GM12878 (cell line): ENCODE measurements around the gene NR6A1. TPM values are rescaled to one million over a fixed set of nuclear protein-coding genes. Genes with fewer than 3 reads are reported as not detected.

Experiments
- ATAC-seq: fragments of 200-7000 bp; cut with Tn5 transposase; 3 replicates; pipeline ENCODE4 v1.9.1; 2020; ENCODE audit warnings: mild to moderate bottlenecking, moderate library complexity
- BruUV-seq: library from RNA; stranded (reverse); fragments of 400-500 nt; replicated peaks from 2 replicates; lab custom pipeline; 2021; lab: Mats Ljungman, UMichigan
- CTCF ChIA-PET: fragments of 300-600 bp; sonication (Branson Sonifier 250); formaldehyde crosslinking; extraction: SDS; loops from one replicate; lab custom pipeline; 2021; ENCODE audit warnings: inconsistent platforms; lab: Yijun Ruan, JAX
- POLR2A ChIA-PET: fragments of 350-600 bp; formaldehyde crosslinking; extraction: SDS; loops from one replicate; lab custom pipeline; 2021; ENCODE audit warnings: inconsistent platforms; lab: Charles Lee
- RAD21 ChIA-PET: fragments of 300-600 bp; sonication (Branson Sonifier 250); formaldehyde crosslinking; loops from one replicate; lab custom pipeline; 2023; ENCODE audit warnings: antibody characterized with exemption; ENCODE audit not compliant: unreplicated experiment; lab: Charles Lee
- SMC1A ChIA-PET: fragments of 300-600 bp; sonication (Branson Sonifier 250); formaldehyde crosslinking; loops from one replicate; lab custom pipeline; 2023; ENCODE audit not compliant: unreplicated experiment, uncharacterized antibody; lab: Charles Lee
- DNase-seq: peaks from one replicate; pipeline ENCODE4 v3.0.0-alpha.2; 2011; ENCODE audit warnings: low read depth, low spot score
- FAIRE-seq: peaks from 3 replicates; lab custom pipeline; 2011; peaks lifted over from hg19 to GRCh38; lab: Jason Lieb, UNC
- H2AFZ ChIP-seq: 2 replicates; pipeline ENCODE4 v1.6.0; 2011; ENCODE audit warnings: low read depth, low read length, control low read depth; ENCODE audit not compliant: control insufficient read depth
- H3K27ac ChIP-seq: 2 replicates; pipeline ENCODE4 v1.5.1; 2011; ENCODE audit warnings: control low read depth; ENCODE audit not compliant: control insufficient read depth, insufficient read depth
- H3K27me3 ChIP-seq, 2 experiments: replicated peaks in 1 of 2; 2 replicates each; pipeline versions ENCODE4 v1.6.0 to v1.6.1; 2011; ENCODE audit warnings: low read length in 1 of 2; ENCODE audit not compliant: control insufficient read depth in 2 of 2, insufficient read depth in 2 of 2
- H3K36me3 ChIP-seq, 2 experiments: 2 replicates each; pipeline ENCODE4 v1.5.1; 2011; ENCODE audit warnings: low read length in 1 of 2; ENCODE audit not compliant: control insufficient read depth in 2 of 2, insufficient read depth in 2 of 2
- H3K4me1 ChIP-seq: 2 replicates; pipeline ENCODE4 v1.6.1; 2011; ENCODE audit warnings: mild to moderate bottlenecking, low read length, moderate library complexity, mixed read lengths; ENCODE audit not compliant: control insufficient read depth, insufficient read depth
- H3K4me2 ChIP-seq: 2 replicates; pipeline ENCODE4 v1.6.0; 2011; ENCODE audit warnings: control low read depth; ENCODE audit not compliant: control insufficient read depth, insufficient read depth
- H3K4me3 ChIP-seq: fragments of 200-600 bp; sonication (generic); 2 replicates; pipeline ENCODE4 v1.5.1; 2016
- H3K79me2 ChIP-seq: 2 replicates; pipeline ENCODE4 v1.6.0; 2011; ENCODE audit warnings: low read length; ENCODE audit not compliant: control insufficient read depth, insufficient read depth
- H3K9ac ChIP-seq: 2 replicates; pipeline ENCODE4 v1.8.0; 2011; ENCODE audit warnings: low read length, control low read depth, mixed read lengths; ENCODE audit not compliant: control insufficient read depth, insufficient read depth
- H3K9me3 ChIP-seq: replicated peaks from 3 replicates; pipeline ENCODE4 v1.5.1; 2011; ENCODE audit warnings: mild to moderate bottlenecking, low read length; ENCODE audit not compliant: control insufficient read depth, insufficient read depth
- H4K20me1 ChIP-seq: 2 replicates; pipeline ENCODE4 v1.6.0; 2011; ENCODE audit not compliant: control insufficient read depth, insufficient read depth
- ATF3 ChIP-seq: IDR thresholded peaks from 2 replicates; pipeline ENCODE4 v1.6.1; 2011; ENCODE audit warnings: low read depth, mild to moderate bottlenecking, low read length, moderate library complexity, borderline replicate concordance; ENCODE audit errors: extremely low read depth
- CBX5 ChIP-seq: sonication (generic); IDR thresholded peaks from 2 replicates; pipeline ENCODE4 v1.6.1; 2016; ENCODE audit warnings: low read depth, moderate library complexity, mild to moderate bottlenecking, inconsistent platforms
- CEBPZ ChIP-seq: fragments of 150-350 bp; IDR thresholded peaks from 2 replicates; pipeline ENCODE4 v1.6.1; 2016; ENCODE audit warnings: low read depth, low read length
- HCFC1 ChIP-seq: fragments of 150-350 bp; IDR thresholded peaks from 2 replicates; pipeline ENCODE4 v1.6.1; 2014; ENCODE audit warnings: low read length
- HDAC6 ChIP-seq: fragments of 200-600 bp; sonication (generic); IDR thresholded peaks from one replicate; pipeline ENCODE4 v1.8.0; 2017; ENCODE audit warnings: antibody characterized with exemption; ENCODE audit not compliant: unreplicated experiment
- LARP7 ChIP-seq: fragments of 450-650 bp; IDR thresholded peaks from 2 replicates; pipeline ENCODE4 v1.6.1; 2017; ENCODE audit warnings: mild to moderate bottlenecking
- NFYB ChIP-seq: IDR thresholded peaks from 2 replicates; pipeline ENCODE4 v1.6.1; 2011; ENCODE audit warnings: low read depth, mild to moderate bottlenecking, low read length, improper control_type of control experiment, moderate library complexity; ENCODE audit not compliant: insufficient read depth
- RB1 ChIP-seq: fragments of 450-650 bp; formaldehyde crosslinking; IDR thresholded peaks from 2 replicates; pipeline ENCODE4 v1.6.1; 2017; ENCODE audit warnings: mild to moderate bottlenecking, borderline replicate concordance
- RELB ChIP-seq: fragments of 450-650 bp; IDR thresholded peaks from 2 replicates; pipeline ENCODE4 v1.6.1; 2017; ENCODE audit warnings: low read depth, mild to moderate bottlenecking, moderate library complexity
- SKIL ChIP-seq: fragments of 450-650 bp; IDR thresholded peaks from 2 replicates; pipeline ENCODE4 v1.6.1; 2017; ENCODE audit warnings: mild to moderate bottlenecking, low read depth, inconsistent platforms; ENCODE audit not compliant: poor library complexity, severe bottlenecking
- TCF12 ChIP-seq: IDR thresholded peaks from 2 replicates; pipeline ENCODE4 v1.6.1; 2011; ENCODE audit warnings: low read depth, mild to moderate bottlenecking, low read length
- USF1 ChIP-seq: IDR thresholded peaks from 2 replicates; pipeline ENCODE4 v1.6.1; 2011; ENCODE audit warnings: borderline replicate concordance, low read depth, mild to moderate bottlenecking, moderate library complexity, mixed read lengths, low read length; ENCODE audit not compliant: insufficient read depth; ENCODE audit errors: extremely low read length
- WRNIP1 ChIP-seq: IDR thresholded peaks from 2 replicates; pipeline ENCODE4 v1.6.1; 2011; ENCODE audit warnings: low read depth, low read length, improper control_type of control experiment, borderline replicate concordance
- ZNF274 ChIP-seq: IDR thresholded peaks from one replicate; pipeline ENCODE4 v1.8.0; 2011; ENCODE audit not compliant: insufficient read length, insufficient read depth
- ZSCAN29 ChIP-seq: fragments of 450-650 bp; IDR thresholded peaks from 2 replicates; pipeline ENCODE4 v1.6.1; 2017; ENCODE audit warnings: mild to moderate bottlenecking, moderate library complexity
- WGBS: methylation state at CpG from one replicate; pipeline ENCODE4 v1.1.6; 2016; ENCODE audit warnings: low lambda C conversion rate; ENCODE audit not compliant: insufficient replicate concordance, insufficient coverage; ENCODE audit errors: missing lambda C conversion rate; 5-methylcytosine and 5-hydroxymethylcytosine counted together
- in situ Hi-C: fragments of 300-500 bp; cut with MboI; formaldehyde crosslinking; loops from 9 replicates; pipeline ENCODE4 v1.14.3; 2018; ENCODE audit warnings: mixed read lengths
- intact Hi-C: fragments of 100-400 bp; cut with micrococcal nuclease; formaldehyde crosslinking; loops from one replicate; pipeline ENCODE4 v1.14.2; 2022; ENCODE audit not compliant: unreplicated experiment
- polyA plus RNA-seq, 11 experiments: library from polyadenylated mRNA; depleted of rRNA in 4 of 11; unstranded in 6 of 11; stranded (reverse) in 5 of 11; fragments of >200 nt; fragmentation: Nextera tagmentation in 4 of 11; fragmentation: Illumina TruSeq in 1 of 11; extraction: Ambion mirVana in 4 of 11; extraction: Trizol in 1 of 11; gene quantifications; 1 replicate in 1 of 11; 2 replicates in 10 of 11; pipeline versions ENCODE4 v1.2.1 to v1.2.3, GENCODE V29; 2011 to 2016; ENCODE audit warnings: inconsistent platforms in 2 of 11, missing spikeins in 2 of 11, low read depth in 1 of 11
- total RNA-seq, 4 experiments: library from RNA; depleted of rRNA in 3 of 4; stranded (reverse); fragments of >200 nt in 3 of 4; fragmentation: Illumina TruSeq in 1 of 4; extraction: Trizol in 1 of 4; gene quantifications; 2 replicates each; pipeline versions ENCODE4 v1.2.1 to v1.2.3, GENCODE V29; 2013 to 2021

NR6A1 gene
- total and polyA plus RNA-seq, 10 of the 15 experiments (the other 5 are each of a cell fraction or from before 2014, with no cell fraction given): 1.2 to 9.2 (median 4.6) TPM

GRCh38 chr9:124590889-124591641, 180.0 kb downstream of the NR6A1 start:
- intact Hi-C loops: no loop called here
- DNase-seq (no peak), FAIRE-seq (no peak), ATAC-seq (no peak)
- no TSS peak for BruUV-seq
- Histone ChIP-seq H3K4me1 (peaks cover 9% of the 10 kb centered on the region; the same call in 1 of the 2 replicates), H3K79me2 (no peaks in the 10 kb centered on the region), H4K20me1 (no peaks in the 10 kb centered on the region), H3K9me3 (no peaks in the 10 kb centered on the region), H3K27me3 (no peaks in the 10 kb centered on the region), H3K27ac (no peak overlapping the region), H3K9ac (no peak overlapping the region), H3K4me2 (no peak overlapping the region), H3K4me3 (no peak overlapping the region), H2AFZ (no peak overlapping the region), H3K36me3 (no peaks in the 10 kb centered on the region)
- ChIA-PET RAD21 (no interaction called here), CTCF (no interaction called here), SMC1A (interaction anchor here (0.6 kb wide), 1 partner anchor 122 kb away, joined by 3 read pairs; no protein-coding TSS in a partner anchor), POLR2A (no interaction called here)
- WGBS: 94% methylated on average over 6 of the region's 6 CpGs
- in situ Hi-C loops: no loop called here
- TF ChIP-seq RB1: no peak
- TF ChIP-seq HDAC6: no peak
- TF ChIP-seq SKIL: no peak
- TF ChIP-seq ZNF274: no peak
- TF ChIP-seq ATF3: no peak
- TF ChIP-seq USF1: no peak
- no peak for TF ChIP-seq HCFC1
- TF ChIP-seq ZSCAN29: no peak
- no peak for TF ChIP-seq CBX5
- no peak for TF ChIP-seq RELB
- TF ChIP-seq TCF12: no peak
- no peak for TF ChIP-seq WRNIP1
- TF ChIP-seq CEBPZ: no peak
- no peak for TF ChIP-seq NFYB
- TF ChIP-seq LARP7: no peak
